ENCODE data around the gene MALRD1.

MALRD1 gene

GRCh38 chr10:19048489-19048888 lies at the start of gene MALRD1:
TSS of gene MALRD1 (plus strand) at chr10:19048801. CDS start at chr10:19048939, 138 bp downstream.
- DNase-seq (ENCODE audit: low spot score): no peak

- no peak for DNase-seq (ENCODE audit: low spot score)
Measured at GRCh38 chr10:19003341-19003740, 45.3 kb upstream of the MALRD1 start.

- no peak for DNase-seq (ENCODE audit: low spot score)
Measured at GRCh38 chr10:19012111-19012510, 36.5 kb upstream of the MALRD1 start.

- DNase-seq (ENCODE audit: low spot score): no peak
Measured at GRCh38 chr10:19014034-19014433, 34.6 kb upstream of the MALRD1 start.

GRCh38 chr10:19014498-19014897 lies 34.1 kb upstream of the MALRD1 start:
- DNase-seq (ENCODE audit: low spot score): no peak

- DNase-seq (ENCODE audit: low spot score): no peak
Measured at GRCh38 chr10:19017116-19017890, 31.3 kb upstream of the MALRD1 start.

- no peak for DNase-seq (ENCODE audit: low spot score)
Measured at GRCh38 chr10:19021162-19021561, 27.4 kb upstream of the MALRD1 start.

- no peak for DNase-seq (ENCODE audit: low spot score)
Measured at GRCh38 chr10:19024611-19025010, 24.0 kb upstream of the MALRD1 start.

GRCh38 chr10:19031763-19032162 lies 16.8 kb upstream of the MALRD1 start:
- DNase-seq (ENCODE audit: low spot score): no peak

GRCh38 chr10:19033741-19034140 lies 14.9 kb upstream of the MALRD1 start:
- no peak for DNase-seq (ENCODE audit: low spot score)

GRCh38 chr10:19041171-19041570 lies 7.4 kb upstream of the MALRD1 start:
- DNase-seq (ENCODE audit: low spot score): no peak

GRCh38 chr10:19043431-19043830 lies 5.2 kb upstream of the MALRD1 start:
- no peak for DNase-seq (ENCODE audit: low spot score)

GRCh38 chr10:19046679-19047078 lies 1.9 kb upstream of the MALRD1 start:
- no peak for DNase-seq (ENCODE audit: low spot score)

GRCh38 chr10:19048891-19049290 lies 290 bp downstream of the MALRD1 start:
- no peak for DNase-seq (ENCODE audit: low spot score)

GRCh38 chr10:19049567-19049966 lies 966 bp downstream of the MALRD1 start:
- DNase-seq (ENCODE audit: low spot score): no peak

GRCh38 chr10:19054289-19054835 lies 5.8 kb downstream of the MALRD1 start:
- DNase-seq (ENCODE audit: low spot score): no peak

- DNase-seq (ENCODE audit: low spot score): no peak
Measured at GRCh38 chr10:19058046-19058445, 9.4 kb downstream of the MALRD1 start.

- no peak for DNase-seq (ENCODE audit: low spot score)
Measured at GRCh38 chr10:19063986-19064385, 15.4 kb downstream of the MALRD1 start.

- DNase-seq (ENCODE audit: low spot score): no peak
Measured at GRCh38 chr10:19071946-19072345, 23.3 kb downstream of the MALRD1 start.

- DNase-seq (ENCODE audit: low spot score): no peak
Measured at GRCh38 chr10:19077276-19077675, 28.7 kb downstream of the MALRD1 start.

- no peak for DNase-seq (ENCODE audit: low spot score)
Measured at GRCh38 chr10:19096501-19097073, 48.0 kb downstream of the MALRD1 start.

GRCh38 chr10:19097151-19097550 lies 48.5 kb downstream of the MALRD1 start:
- DNase-seq (ENCODE audit: low spot score): no peak

GRCh38 chr10:19098803-19099202 lies 50.2 kb downstream of the MALRD1 start:
- no peak for DNase-seq (ENCODE audit: low spot score)

GRCh38 chr10:19107406-19107805 lies 58.8 kb downstream of the MALRD1 start:
- no peak for DNase-seq (ENCODE audit: low spot score)

All from hematopoietic multipotent progenitor cell treated with erythropoietin and hydrocortisone succinate and interleukin-3 and kit ligand, for 17 days (in vitro differentiated cells).